Measurements from ENCODE around the gene CRY2.
"Not testable (repeated sequence)": the region's sequence is repeated elsewhere in the genome, so short reads cannot be mapped to it uniquely, and the experiment has no call there.

DNA sequence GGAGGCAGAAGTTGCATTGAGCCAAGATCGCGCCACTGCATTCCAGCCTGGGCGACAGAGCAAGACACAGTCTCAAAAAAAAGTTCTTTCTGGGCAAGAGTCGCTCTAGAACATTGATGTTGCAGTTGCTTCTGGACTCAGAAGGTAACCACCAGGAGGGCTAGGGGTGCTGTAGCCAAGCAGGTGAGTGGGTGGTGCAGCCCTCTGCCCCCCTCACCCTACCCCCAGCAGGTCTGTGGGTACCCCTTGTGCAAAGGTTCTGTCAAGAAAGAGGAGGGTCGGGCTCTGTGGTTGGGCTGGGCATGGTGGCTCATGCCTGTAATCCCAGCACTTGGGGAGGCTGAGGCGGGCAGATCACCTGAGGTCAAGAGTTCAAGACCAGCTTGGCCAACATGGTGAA lies 38.8 kb upstream of the CRY2 start:
- not testable (repeated sequence) for TF ChIP-seq EP300 (IDR thresholded peaks at IDR 0.05; ENCODE audit: low read depth); POLR2A (IDR thresholded peaks at IDR 0.05); POLR2AphosphoS5 (IDR thresholded peaks at IDR 0.05)
- TF ChIP-seq, protein P1, sequence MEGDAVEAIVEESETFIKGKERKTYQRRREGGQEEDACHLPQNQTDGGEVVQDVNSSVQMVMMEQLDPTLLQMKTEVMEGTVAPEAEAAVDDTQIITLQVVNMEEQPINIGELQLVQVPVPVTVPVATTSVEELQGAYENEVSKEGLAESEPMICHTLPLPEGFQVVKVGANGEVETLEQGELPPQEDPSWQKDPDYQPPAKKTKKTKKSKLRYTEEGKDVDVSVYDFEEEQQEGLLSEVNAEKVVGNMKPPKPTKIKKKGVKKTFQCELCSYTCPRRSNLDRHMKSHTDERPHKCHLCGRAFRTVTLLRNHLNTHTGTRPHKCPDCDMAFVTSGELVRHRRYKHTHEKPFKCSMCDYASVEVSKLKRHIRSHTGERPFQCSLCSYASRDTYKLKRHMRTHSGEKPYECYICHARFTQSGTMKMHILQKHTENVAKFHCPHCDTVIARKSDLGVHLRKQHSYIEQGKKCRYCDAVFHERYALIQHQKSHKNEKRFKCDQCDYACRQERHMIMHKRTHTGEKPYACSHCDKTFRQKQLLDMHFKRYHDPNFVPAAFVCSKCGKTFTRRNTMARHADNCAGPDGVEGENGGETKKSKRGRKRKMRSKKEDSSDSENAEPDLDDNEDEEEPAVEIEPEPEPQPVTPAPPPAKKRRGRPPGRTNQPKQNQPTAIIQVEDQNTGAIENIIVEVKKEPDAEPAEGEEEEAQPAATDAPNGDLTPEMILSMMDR (IDR thresholded peaks at IDR 0.05) = not testable (repeated sequence)
